Gastroesophageal sphincter (tissue), 3 donors: ENCODE measurements around the gene CARD6.

Experiments used
- EP300 ChIP-seq: sonication (generic); formaldehyde crosslinking; IDR thresholded peaks from one replicate; pipeline ENCODE4 v1.6.1; 2017; ENCODE audit warnings: antibody characterized with exemption, mild to moderate bottlenecking
- POLR2A ChIP-seq, 2 donors: fragments of 450-650 bp; IDR thresholded peaks; one replicate each; pipeline ENCODE4 v1.6.1; 2017; ENCODE audit warnings: antibody characterized with exemption in 2 of 2, mild to moderate bottlenecking in 2 of 2, moderate library complexity in 1 of 2
- POLR2AphosphoS5 ChIP-seq: sonication (generic); formaldehyde crosslinking; IDR thresholded peaks from one replicate; pipeline ENCODE4 v1.6.1; 2017; ENCODE audit warnings: antibody characterized with exemption
- TF ChIP-seq, protein P1 (sequence below), 4 experiments: fragments of 200-600 bp in 2 of 4; fragments of 450-650 bp in 2 of 4; sonication (generic) in 1 of 4; IDR thresholded peaks; one replicate each; pipeline ENCODE4 v1.5.1; 2017 to 2019; ENCODE audit warnings: antibody characterized with exemption in 4 of 4, mild to moderate bottlenecking in 2 of 4, moderate library complexity in 2 of 4

GRCh38 chr5:40797273-40798011 is 43.7 kb upstream of the CARD6 start:
- TF ChIP-seq POLR2AphosphoS5 (no peak), EP300 (no peak), POLR2A (IDR thresholded peaks at IDR 0.05) (no peak)
- TF ChIP-seq, protein P1, sequence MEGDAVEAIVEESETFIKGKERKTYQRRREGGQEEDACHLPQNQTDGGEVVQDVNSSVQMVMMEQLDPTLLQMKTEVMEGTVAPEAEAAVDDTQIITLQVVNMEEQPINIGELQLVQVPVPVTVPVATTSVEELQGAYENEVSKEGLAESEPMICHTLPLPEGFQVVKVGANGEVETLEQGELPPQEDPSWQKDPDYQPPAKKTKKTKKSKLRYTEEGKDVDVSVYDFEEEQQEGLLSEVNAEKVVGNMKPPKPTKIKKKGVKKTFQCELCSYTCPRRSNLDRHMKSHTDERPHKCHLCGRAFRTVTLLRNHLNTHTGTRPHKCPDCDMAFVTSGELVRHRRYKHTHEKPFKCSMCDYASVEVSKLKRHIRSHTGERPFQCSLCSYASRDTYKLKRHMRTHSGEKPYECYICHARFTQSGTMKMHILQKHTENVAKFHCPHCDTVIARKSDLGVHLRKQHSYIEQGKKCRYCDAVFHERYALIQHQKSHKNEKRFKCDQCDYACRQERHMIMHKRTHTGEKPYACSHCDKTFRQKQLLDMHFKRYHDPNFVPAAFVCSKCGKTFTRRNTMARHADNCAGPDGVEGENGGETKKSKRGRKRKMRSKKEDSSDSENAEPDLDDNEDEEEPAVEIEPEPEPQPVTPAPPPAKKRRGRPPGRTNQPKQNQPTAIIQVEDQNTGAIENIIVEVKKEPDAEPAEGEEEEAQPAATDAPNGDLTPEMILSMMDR (IDR thresholded peaks at IDR 0.05): no peak
